HEK293T (cell line): Measurements from ENCODE around the gene TUBB4A.

ENCODE experiments used
- BHLHE40 ChIP-seq: fragments of 450-650 bp; IDR thresholded peaks from 2 replicates; pipeline ENCODE4 v1.6.1; 2016; ENCODE audit warnings: mild to moderate bottlenecking, moderate library complexity, borderline replicate concordance
- FOXM1 ChIP-seq: fragments of 450-650 bp; IDR thresholded peaks from 2 replicates; pipeline ENCODE4 v1.6.1; 2017; ENCODE audit warnings: mild to moderate bottlenecking, borderline replicate concordance
- HDGF ChIP-seq: fragments of 450-650 bp; IDR thresholded peaks from 2 replicates; pipeline ENCODE4 v1.6.1; 2017; ENCODE audit warnings: antibody characterized with exemption, borderline replicate concordance
- NFRKB ChIP-seq: fragments of 450-650 bp; IDR thresholded peaks from 2 replicates; pipeline ENCODE4 v1.6.1; 2016; ENCODE audit warnings: mild to moderate bottlenecking, moderate library complexity
- SP1 ChIP-seq: fragments of 450-650 bp; IDR thresholded peaks from 2 replicates; pipeline ENCODE4 v1.6.1; 2017
- SUZ12 ChIP-seq: fragments of 450-650 bp; IDR thresholded peaks from 2 replicates; pipeline ENCODE4 v1.6.1; 2016; ENCODE audit warnings: mild to moderate bottlenecking
- TF ChIP-seq, protein P1 (sequence below): fragments of 450-650 bp; IDR thresholded peaks from 2 replicates; pipeline ENCODE4 v1.6.1; 2016

DNA sequence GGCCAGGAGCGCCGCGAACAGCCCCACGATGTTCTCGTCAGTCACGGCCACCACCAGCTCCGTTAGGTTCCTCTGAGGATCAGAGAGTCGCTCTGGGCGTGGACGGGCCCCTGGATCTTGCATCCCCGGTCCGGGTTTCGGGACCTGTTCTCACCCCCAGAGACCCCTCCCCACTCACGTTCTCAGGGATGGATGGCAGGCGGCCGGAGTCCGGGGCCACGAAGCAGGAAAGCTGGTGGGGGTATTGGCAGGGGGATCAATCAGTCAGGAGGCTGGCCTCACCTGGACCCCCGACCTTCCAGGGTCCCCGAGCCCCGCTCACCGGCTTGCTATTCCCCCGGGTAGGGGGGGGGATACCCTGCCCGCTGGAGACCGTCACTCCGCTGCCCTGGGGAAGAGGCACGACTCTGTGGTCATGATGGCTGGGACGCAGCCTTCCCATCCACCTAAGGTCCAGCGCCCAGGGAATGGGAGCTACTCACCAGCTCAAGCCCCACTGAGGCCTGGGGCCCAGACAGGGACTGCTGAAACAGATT, 25.1 kb downstream of the TUBB4A start:
- TF ChIP-seq BHLHE40 (no peak), HDGF (no peak), SP1 (no peak), FOXM1 (no peak), SUZ12 (no peak), NFRKB (no peak)
- TF ChIP-seq, protein P1, sequence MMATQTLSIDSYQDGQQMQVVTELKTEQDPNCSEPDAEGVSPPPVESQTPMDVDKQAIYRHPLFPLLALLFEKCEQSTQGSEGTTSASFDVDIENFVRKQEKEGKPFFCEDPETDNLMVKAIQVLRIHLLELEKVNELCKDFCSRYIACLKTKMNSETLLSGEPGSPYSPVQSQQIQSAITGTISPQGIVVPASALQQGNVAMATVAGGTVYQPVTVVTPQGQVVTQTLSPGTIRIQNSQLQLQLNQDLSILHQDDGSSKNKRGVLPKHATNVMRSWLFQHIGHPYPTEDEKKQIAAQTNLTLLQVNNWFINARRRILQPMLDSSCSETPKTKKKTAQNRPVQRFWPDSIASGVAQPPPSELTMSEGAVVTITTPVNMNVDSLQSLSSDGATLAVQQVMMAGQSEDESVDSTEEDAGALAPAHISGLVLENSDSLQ, result no peak
